Fibroblast of lung (primary cell): ENCODE data around the gene ZNF559. TPM values are rescaled to one million over a fixed set of nuclear protein-coding genes. Genes with fewer than 3 reads are reported as not detected.

Source experiments
- DNase-seq, 2 donors: peaks; one replicate each; pipeline versions ENCODE4 v3.0.0 to v3.0.0-alpha.2; 2010; ENCODE audit warnings: low read depth in 2 of 2
- H2AFZ ChIP-seq: 2 replicates; pipeline ENCODE4 v1.5.1; 2012; ENCODE audit warnings: low read length, control low read depth, inconsistent platforms
- H3K27ac ChIP-seq: 2 replicates; pipeline ENCODE4 v1.5.1; 2011; ENCODE audit warnings: low read length, control low read depth; ENCODE audit not compliant: insufficient read depth
- H3K27me3 ChIP-seq: 2 replicates; pipeline ENCODE4 v1.5.1; 2011; ENCODE audit warnings: mild to moderate bottlenecking, low read length; ENCODE audit not compliant: control insufficient read depth, insufficient read depth
- H3K36me3 ChIP-seq: 2 replicates; pipeline ENCODE4 v1.5.1; 2011; ENCODE audit warnings: low read length; ENCODE audit not compliant: control insufficient read depth, insufficient read depth
- H3K4me1 ChIP-seq: 2 replicates; pipeline ENCODE4 v1.5.1; 2011; ENCODE audit warnings: low read length; ENCODE audit not compliant: control insufficient read depth, insufficient read depth; ENCODE audit errors: extremely low read depth
- H3K4me2 ChIP-seq: 2 replicates; pipeline ENCODE4 v1.5.1; 2011; ENCODE audit warnings: low read length, control low read depth; ENCODE audit not compliant: insufficient read depth; ENCODE audit errors: extremely low read depth
- H3K4me3 ChIP-seq, 4 experiments: fragments of 200-600 bp in 1 of 4; sonication (generic) in 1 of 4; replicated peaks in 1 of 4; 2 replicates each; pipeline ENCODE4 v1.5.1; 2011 to 2016; ENCODE audit warnings: low read length in 4 of 4, low read depth in 3 of 4, mild to moderate bottlenecking in 3 of 4, control low read depth in 2 of 4, inconsistent platforms in 1 of 4, mixed read lengths in 1 of 4; ENCODE audit not compliant: insufficient read depth in 1 of 4; ENCODE audit errors: control extremely low read depth in 1 of 4
- H3K79me2 ChIP-seq: 2 replicates; pipeline ENCODE4 v1.5.1; 2012; ENCODE audit warnings: mild to moderate bottlenecking, low read length, inconsistent platforms; ENCODE audit not compliant: control insufficient read depth, insufficient read depth
- H3K9ac ChIP-seq: 2 replicates; pipeline ENCODE4 v1.5.1; 2011; ENCODE audit warnings: mild to moderate bottlenecking, low read length, control low read depth; ENCODE audit not compliant: insufficient read depth
- H3K9me3 ChIP-seq: 2 replicates; pipeline ENCODE4 v1.5.1; 2012; ENCODE audit warnings: low read depth, low read length; ENCODE audit not compliant: control insufficient read depth, insufficient read depth
- H4K20me1 ChIP-seq: 2 replicates; pipeline ENCODE4 v1.5.1; 2011; ENCODE audit warnings: low read length; ENCODE audit not compliant: control insufficient read depth, insufficient read depth; ENCODE audit errors: extremely low read depth
- CTCF ChIP-seq, 2 donors: IDR thresholded peaks in 1 of 2; conservative IDR thresholded peaks in 1 of 2; 1 replicate in 1 of 2; 2 replicates in 1 of 2; pipeline ENCODE4 v1.5.1; 2011 to 2012; ENCODE audit warnings: low read length in 2 of 2, control low read depth in 1 of 2, inconsistent platforms in 1 of 2, low read depth in 1 of 2, mild to moderate bottlenecking in 1 of 2
- EZH2 ChIP-seq: IDR thresholded peaks from 2 replicates; pipeline ENCODE4 v1.5.1; 2012; ENCODE audit warnings: low read length, control low read depth, mild to moderate bottlenecking; ENCODE audit errors: missing control alignments
- polyA plus RNA-seq, 2 donors: library from polyadenylated mRNA; depleted of rRNA in 1 of 2; stranded (reverse) in 1 of 2; unstranded in 1 of 2; fragments of >200 nt; gene quantifications; 2 replicates each; pipeline ENCODE4 v1.2.1, GENCODE V29; 2011 to 2012; ENCODE audit warnings: missing spikeins in 1 of 2
- total RNA-seq: library from RNA; depleted of rRNA; stranded (reverse); fragments of >200 nt; gene quantifications from 2 replicates; pipeline ENCODE4 v1.2.1, GENCODE V29; 2014

ZNF559 gene
- total and polyA plus RNA-seq, 2 donors (not counting 1 experiment from before 2014, with no cell fraction given) = 15.6 to 19.8 TPM

GRCh38 chr19:9348671-9349070, 24.7 kb downstream of the ZNF559 start:
- DNase-seq = no peak
- H3K9me3 ChIP-seq = no peaks in the 10 kb centered on the region
- no peak overlapping the region for H2AFZ ChIP-seq
- no peaks in the 10 kb centered on the region for H3K36me3 ChIP-seq
- no peak for TF ChIP-seq EZH2
- no peaks in the 10 kb centered on the region for H3K79me2 ChIP-seq
- H3K9ac ChIP-seq = no peak overlapping the region
- no peaks in the 10 kb centered on the region for H4K20me1 ChIP-seq
- H3K4me3 ChIP-seq = no peak overlapping the region
- no peaks in the 10 kb centered on the region for H3K4me1 ChIP-seq
- H3K27me3 ChIP-seq = no peaks in the 10 kb centered on the region
- H3K4me2 ChIP-seq = no peak overlapping the region
- no peak overlapping the region for H3K27ac ChIP-seq

- Histone ChIP-seq H3K9me3 (no peaks in the 10 kb centered on the region), H3K79me2 (no peaks in the 10 kb centered on the region), H3K4me1 (no peaks in the 10 kb centered on the region), H3K4me3 (no peak overlapping the region), H4K20me1 (no peaks in the 10 kb centered on the region), H3K4me2 (no peak overlapping the region), H2AFZ (no peak overlapping the region), H3K9ac (no peak overlapping the region), H3K27ac (no peak overlapping the region), H3K27me3 (no peaks in the 10 kb centered on the region), H3K36me3 (no peaks in the 10 kb centered on the region)
- DNase-seq = no peak
- TF ChIP-seq CTCF (conservative IDR thresholded peaks at IDR 0.05 in 1 of 2, IDR thresholded peaks at IDR 0.05 in 1 of 2; ENCODE audit: low read depth in 1 of 2, low read length in 2 of 2) = no peak
- TF ChIP-seq EZH2 = no peak
Measured at GRCh38 chr19:9352505-9352904, 28.5 kb downstream of the ZNF559 start.

GRCh38 chr19:9353011-9353410, 29.0 kb downstream of the ZNF559 start:
- Histone ChIP-seq H3K27ac (no peak overlapping the region), H2AFZ (no peak overlapping the region), H3K36me3 (no peaks in the 10 kb centered on the region), H3K4me1 (no peaks in the 10 kb centered on the region), H3K9ac (no peak overlapping the region), H4K20me1 (no peaks in the 10 kb centered on the region), H3K4me2 (no peak overlapping the region), H3K27me3 (no peaks in the 10 kb centered on the region), H3K4me3 (no peak overlapping the region), H3K79me2 (no peaks in the 10 kb centered on the region), H3K9me3 (no peaks in the 10 kb centered on the region)
- TF ChIP-seq CTCF (conservative IDR thresholded peaks at IDR 0.05 in 1 of 2, IDR thresholded peaks at IDR 0.05 in 1 of 2; ENCODE audit: low read depth in 1 of 2, low read length in 2 of 2) (no peak), EZH2 (no peak)
- DNase-seq = no peak

- Histone ChIP-seq H3K4me2 (no peak overlapping the region), H3K27ac (no peak overlapping the region), H3K4me3 (no peak overlapping the region), H3K27me3 (no peaks in the 10 kb centered on the region), H4K20me1 (no peaks in the 10 kb centered on the region), H3K36me3 (no peaks in the 10 kb centered on the region), H3K9ac (no peak overlapping the region), H3K4me1 (no peaks in the 10 kb centered on the region), H3K79me2 (no peaks in the 10 kb centered on the region), H2AFZ (no peak overlapping the region), H3K9me3 (no peaks in the 10 kb centered on the region)
- no peak for DNase-seq
- TF ChIP-seq EZH2 (no peak), CTCF (conservative IDR thresholded peaks at IDR 0.05 in 1 of 2, IDR thresholded peaks at IDR 0.05 in 1 of 2; ENCODE audit: low read depth in 1 of 2, low read length in 2 of 2) (no peak)
Measured at GRCh38 chr19:9354651-9355050, 30.7 kb downstream of the ZNF559 start.
